Measurements from ENCODE around the gene CLCA4.
"Not testable (repeated sequence)": the region's sequence is repeated elsewhere in the genome, so short reads cannot be mapped to it uniquely, and the experiment has no call there.

CLCA4 gene

GRCh38 chr1:86537928-86538695 lies 8.8 kb upstream of the CLCA4 start:
- no peak for DNase-seq

DNA sequence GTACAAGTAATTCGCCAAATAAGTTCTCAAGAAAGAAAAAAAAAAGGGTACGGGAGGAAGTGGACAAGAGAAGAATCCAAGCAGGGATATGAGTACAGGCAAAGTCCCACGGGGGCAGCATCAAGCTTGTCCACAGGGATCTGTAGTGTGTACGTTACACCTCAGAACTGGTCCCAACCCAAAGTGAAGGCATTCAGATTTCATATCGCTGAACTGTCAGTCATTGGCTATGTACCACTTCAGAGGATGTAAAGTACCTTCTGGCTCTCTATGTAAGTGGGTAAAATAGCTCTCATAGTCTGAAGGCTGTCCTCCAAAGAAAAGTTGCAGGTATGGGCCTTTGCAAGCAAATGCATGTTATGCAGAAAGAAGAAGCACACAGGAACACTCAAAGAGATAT lies 8.1 kb upstream of the CLCA4 start:
- no peak for DNase-seq

DNA sequence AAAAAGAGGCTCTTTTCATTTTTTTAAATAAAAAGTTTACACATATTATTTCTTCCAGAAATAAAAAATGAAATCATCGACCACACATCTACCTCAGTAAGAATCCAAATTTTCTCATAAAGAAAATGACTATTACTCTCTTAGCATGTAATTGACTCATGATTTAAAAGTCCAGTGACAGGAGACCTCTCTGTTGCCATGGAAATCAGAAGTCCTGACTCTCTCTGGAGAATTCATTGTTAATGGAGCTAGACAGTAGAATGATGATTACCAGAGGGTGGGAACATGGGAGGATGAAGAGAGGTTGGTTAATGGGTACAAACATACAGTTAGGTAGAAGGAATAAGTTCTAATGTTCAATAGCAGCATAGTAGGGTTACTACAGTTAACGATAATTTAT lies 5.0 kb upstream of the CLCA4 start:
- no peak for DNase-seq

DNA sequence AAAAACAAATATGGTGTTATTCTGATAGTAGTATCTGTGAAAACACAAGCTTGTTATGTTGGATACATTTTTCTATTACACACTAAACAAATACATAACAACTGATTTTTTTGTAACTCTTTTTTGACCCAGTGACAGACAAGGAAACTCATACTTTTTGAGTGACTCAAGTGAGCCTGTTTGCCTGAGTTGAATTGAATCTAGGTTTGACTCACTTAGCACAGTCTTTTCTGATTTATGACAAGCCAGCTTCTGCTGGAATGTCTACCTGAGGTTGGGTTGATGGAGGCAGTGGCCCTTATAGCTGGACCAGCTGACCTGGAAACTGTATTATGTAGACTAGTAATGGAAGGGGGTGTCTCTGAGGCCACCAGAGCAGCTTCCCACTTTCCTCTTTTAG lies 4.2 kb upstream of the CLCA4 start:
- no peak for DNase-seq

GRCh38 chr1:86548839-86549238 lies 2.0 kb downstream of the CLCA4 start:
- DNase-seq: no peak

- DNase-seq: no peak
These were observed 4.4 kb downstream of the CLCA4 start for GRCh38 chr1:86551305-86551704.

DNA sequence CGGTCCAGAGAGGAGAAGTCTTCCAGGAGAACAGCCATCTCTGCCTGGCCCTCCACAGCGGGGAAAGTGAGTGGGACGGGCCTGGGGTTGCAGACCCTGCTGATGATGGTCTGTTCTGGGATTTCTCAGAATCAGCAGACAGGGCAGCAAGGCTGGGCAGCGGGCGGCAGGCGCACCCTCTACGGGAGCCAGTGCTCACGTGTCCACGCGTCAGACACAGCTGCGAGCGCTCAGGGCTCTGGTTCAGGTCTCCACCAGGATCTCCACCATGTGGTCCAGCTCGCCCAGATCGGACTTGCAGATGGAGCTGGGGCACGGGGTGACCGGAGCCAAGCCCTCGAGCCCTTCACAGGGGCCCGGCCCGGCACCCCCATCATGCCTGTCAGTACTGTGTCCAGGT lies 5.5 kb downstream of the CLCA4 start:
- DNase-seq: no peak

DNA sequence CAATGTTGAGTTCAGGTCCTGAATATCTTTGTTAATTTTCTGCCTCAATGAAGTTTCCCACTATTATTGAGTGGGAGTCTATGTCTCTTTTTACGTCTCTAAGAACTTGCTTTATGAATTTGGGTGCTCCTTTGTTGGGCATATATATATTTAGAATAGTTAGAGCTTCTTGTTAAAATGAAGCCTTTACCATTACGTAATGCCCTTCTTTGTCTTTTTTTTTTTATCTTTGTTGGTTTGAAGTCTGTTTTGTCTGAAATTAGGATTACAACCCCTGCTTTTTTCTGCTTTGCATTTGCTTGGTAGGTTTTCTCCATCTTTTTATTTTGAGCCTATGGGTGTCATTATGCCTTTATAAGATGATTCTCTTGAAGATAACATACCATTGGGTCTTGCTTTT lies 10.9 kb downstream of the CLCA4 start:
- no peak for DNase-seq

- no peak for DNase-seq
These were observed 17.0 kb downstream of the CLCA4 start for GRCh38 chr1:86563849-86564248.

- no peak for DNase-seq
These were observed 20.5 kb downstream of the CLCA4 start for GRCh38 chr1:86567341-86567740.

DNA sequence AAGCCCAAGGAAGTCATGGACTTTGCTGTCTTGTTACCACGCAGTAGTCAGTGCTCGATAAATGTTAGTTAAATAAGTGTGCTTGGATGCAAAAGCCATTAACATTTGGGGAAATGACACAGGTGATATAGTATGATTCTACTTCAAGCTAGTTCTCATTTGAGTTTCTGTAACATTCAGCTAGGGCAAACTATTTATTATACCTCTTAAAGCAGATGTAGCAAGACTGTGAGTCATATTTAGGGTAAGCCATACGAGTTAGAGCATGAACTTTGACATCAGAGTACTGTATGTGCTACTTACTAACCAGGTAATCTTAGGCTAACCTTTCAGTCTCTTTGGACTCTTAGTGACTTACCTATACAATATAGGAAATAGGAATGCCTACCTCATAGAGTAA lies 21.0 kb downstream of the CLCA4 start:
- no peak for DNase-seq

DNA sequence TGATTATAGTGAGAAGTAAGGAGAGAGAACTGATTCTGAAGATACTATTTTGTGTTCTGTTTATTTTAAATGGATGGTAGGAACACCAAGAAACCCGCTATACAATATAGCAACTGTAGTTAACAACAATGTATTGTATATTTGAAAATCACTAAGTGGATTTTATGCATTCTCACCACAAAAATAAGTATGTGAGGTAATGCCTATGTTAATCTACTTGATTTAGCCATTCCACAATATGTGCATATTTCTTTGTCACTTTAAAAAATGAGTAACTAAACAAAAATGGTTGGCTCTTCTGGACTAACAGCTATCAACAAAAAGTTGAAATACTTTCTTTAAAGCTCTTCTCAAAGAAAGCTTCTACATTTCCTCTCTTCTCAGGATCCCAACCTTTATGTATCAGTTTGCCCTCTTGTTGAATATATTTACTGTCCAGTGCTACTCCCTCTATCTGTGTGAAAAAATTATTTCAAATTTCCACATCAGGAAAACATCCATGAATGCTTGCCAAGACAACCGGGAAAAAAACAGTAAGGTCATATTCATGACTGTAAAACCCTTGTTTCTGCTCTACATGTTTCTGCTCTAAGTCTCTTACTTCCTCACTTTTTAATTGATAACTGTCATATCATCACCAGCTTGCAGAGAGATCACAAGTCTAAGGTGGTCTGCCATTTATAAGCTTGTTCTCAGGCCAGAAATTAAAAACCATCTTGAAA lies 27.0 kb downstream of the CLCA4 start:
- DNase-seq: no peak

GRCh38 chr1:86581231-86581630 lies 34.4 kb downstream of the CLCA4 start:
- no peak for DNase-seq

DNA sequence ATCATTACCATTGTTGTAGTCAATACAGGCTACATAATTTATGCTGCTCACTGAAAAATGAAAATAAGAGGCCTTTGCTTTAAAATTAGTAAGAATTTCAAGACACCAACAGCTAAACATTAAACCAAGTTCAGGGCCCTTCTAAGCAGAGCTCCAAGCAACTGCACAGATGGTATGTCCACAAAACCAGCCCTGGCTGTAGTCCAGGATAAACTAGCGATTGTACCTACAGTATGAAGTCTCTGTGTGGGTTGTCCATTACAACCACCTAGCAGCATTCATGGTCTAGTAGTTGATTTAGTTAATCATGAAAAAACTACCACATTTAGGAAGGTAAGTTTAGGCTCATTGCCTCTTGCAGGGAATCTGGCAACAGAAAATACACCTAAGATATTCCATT lies 35.3 kb downstream of the CLCA4 start:
- no peak for DNase-seq

- DNase-seq: no peak
These were observed 36.2 kb downstream of the CLCA4 start for GRCh38 chr1:86583032-86583431.

DNA sequence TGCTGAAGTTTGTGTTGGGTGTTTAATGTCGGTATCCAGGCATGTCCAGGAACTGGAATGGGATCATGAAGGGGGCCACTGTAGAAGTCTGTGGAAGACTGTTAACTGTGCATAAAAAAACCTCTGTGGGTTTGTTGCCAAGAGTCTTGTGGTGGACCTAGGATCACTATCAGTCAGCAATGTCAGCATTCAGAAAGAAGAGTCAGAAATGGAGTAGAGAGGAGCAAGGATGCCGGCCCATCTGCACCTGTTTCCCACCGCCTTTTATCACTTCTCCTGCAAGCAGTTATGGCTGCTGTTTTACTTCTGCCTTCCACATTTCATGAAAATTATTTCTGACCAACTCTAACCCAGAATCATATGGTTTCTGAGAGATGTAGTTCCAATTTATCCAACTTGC lies 36.7 kb downstream of the CLCA4 start:
- DNase-seq: no peak

DNA sequence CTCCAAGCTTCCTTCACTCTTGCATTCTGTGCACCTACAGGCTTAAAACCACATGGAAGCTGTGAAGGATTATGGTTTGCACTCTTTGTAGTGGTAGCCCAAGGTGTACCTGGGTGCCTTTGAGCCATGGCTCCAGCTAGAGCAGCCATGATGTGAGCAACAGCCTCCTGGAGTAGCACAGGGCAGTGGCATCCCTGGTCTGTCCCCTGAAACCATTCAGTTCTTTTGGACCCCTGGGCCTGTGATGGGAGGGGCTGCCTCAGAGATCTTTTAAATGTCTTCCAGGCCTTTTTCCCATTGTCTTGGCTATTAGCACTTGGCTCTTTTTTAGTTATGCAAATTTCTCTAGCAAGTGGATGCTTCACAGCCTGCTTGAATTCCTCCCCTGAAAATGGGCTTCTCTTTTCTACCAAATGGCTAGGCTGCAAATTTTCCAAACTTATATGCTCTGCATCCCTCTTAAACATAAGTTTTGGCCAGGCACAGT lies 47.4 kb downstream of the CLCA4 start:
- no peak for DNase-seq

GRCh38 chr1:86596224-86596623 lies 49.3 kb downstream of the CLCA4 start:
- no peak for DNase-seq

GRCh38 chr1:86596741-86597290 lies 49.9 kb downstream of the CLCA4 start:
- no peak for DNase-seq

DNA sequence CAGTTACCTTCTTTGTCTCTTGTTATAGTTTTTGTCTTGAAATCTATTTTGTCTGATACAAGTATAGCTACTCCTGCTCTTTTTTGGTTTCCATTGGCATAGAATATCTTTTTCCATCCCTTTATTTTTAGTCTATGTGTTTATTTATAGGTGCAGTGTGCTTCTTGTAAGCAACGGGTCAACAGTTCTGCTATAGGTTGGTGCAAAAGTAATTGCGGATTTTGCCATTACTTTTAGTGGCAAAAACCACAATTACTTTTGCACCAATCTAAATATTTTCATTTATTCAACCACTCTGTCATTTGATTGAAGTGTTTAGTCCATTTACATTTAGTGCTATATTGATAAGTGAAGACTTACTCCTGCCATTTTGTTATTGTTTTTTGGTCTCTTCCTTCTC lies 59.2 kb downstream of the CLCA4 start:
- not testable (repeated sequence) for DNase-seq

DNA sequence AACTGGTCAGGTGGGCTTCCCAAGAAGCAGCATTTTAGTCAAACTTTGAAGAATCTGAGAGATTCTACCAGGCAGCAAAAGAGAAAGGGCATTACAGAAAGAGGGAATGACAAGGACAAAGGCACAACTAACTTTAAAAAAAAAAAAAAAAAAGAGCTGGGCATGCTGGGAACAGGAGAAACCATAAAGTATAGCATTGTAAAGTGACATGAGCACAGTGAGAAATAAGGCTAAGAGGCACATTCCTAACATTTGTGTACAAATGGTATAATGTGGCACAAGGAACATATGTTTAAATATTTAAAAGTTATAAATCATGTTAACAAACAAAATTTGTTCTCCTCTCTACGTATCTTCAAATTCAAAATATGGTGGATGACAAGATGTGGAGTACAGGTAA lies 69.6 kb downstream of the CLCA4 start:
- DNase-seq: no peak

DNA sequence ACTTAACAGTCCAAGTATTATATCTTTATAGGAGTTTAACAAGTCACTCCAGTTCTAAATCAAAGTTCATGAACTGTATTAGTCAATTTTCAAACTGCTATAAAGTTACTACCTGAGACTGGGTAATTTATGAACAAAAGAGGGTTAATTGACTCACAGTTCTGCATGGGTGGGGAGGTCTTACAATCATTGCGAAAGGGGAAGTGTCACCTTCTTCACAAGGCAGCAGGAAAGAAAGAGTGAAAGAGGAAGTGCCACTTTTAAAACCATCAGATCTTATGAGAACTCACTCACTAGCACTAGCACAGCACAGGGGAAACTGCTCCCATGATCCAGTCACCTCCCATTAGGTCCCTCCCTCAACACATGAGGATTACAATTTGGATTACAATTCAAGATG lies 70.0 kb downstream of the CLCA4 start:
- no peak for DNase-seq

- no peak for DNase-seq
These were observed 71.5 kb downstream of the CLCA4 start for GRCh38 chr1:86618358-86618757.

DNA sequence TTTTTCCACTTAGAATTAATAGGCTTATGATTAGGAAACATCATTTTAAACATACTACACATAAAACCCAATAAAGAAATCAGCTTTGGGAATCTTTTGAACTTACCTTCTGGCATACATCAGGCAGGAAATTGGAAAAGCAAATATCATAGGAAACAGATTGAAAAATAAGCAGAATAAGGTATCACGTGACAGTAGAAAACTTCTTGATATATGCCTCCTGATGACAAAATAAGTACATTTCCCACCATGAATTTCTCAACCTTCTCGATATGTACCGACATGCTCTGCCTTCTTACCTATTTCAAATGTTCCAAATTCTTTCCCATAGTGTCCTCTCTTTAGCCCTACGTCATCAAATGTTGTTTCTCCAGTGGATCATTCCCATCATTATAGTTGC lies 72.4 kb downstream of the CLCA4 start:
- DNase-seq: no peak
